MG63 (cell line): ENCODE results near the gene ABLIM3. TPM values are rescaled to one million over a fixed set of nuclear protein-coding genes. Genes with fewer than 3 reads are reported as not detected.

Experiments used
- DNase-seq: peaks from one replicate; pipeline ENCODE4 v3.0.0-alpha.2; 2020
- H3K27me3 ChIP-seq: fragments of 250-450 bp; sonication (Bioruptor Pico); 2 replicates; pipeline ENCODE4 v1.5.1; 2020; ENCODE audit warnings: mild to moderate bottlenecking, moderate library complexity
- H3K36me3 ChIP-seq: fragments of 250-450 bp; sonication (Bioruptor Pico); 2 replicates; pipeline ENCODE4 v1.5.1; 2020; ENCODE audit warnings: mild to moderate bottlenecking, moderate library complexity
- H3K4me3 ChIP-seq: fragments of 250-450 bp; sonication (Bioruptor Pico); 2 replicates; pipeline ENCODE4 v1.5.1; 2020; ENCODE audit warnings: mild to moderate bottlenecking, moderate library complexity
- H3K9me3 ChIP-seq: fragments of 250-450 bp; sonication (Bioruptor Pico); 2 replicates; pipeline ENCODE4 v1.5.1; 2020; ENCODE audit warnings: mild to moderate bottlenecking, moderate library complexity
- total RNA-seq: library from RNA; depleted of rRNA; stranded (reverse); fragments of >200 nt; shearing (Covaris generic); gene quantifications from 2 replicates; pipeline ENCODE4 v1.2.3, GENCODE V29; 2014; ENCODE audit warnings: low replicate concordance

The ABLIM3 gene
- total RNA-seq, 1 experiment from 2014 or later, result 8.6 TPM

- Histone ChIP-seq H3K36me3 (no peaks in the 10 kb centered on the region), H3K4me3 (no peak overlapping the region), H3K27me3 (no peaks in the 10 kb centered on the region), H3K9me3 (no peaks in the 10 kb centered on the region)
- DNase-seq, result peak; percentile 64
Measured at GRCh38 chr5:149128023-149128875, 13.0 kb upstream of the ABLIM3 start.

- H3K27me3 ChIP-seq, result no peaks in the 10 kb centered on the region
Measured at GRCh38 chr5:149129181-149129580, 12.1 kb upstream of the ABLIM3 start.

GRCh38 chr5:149130121-149130914, 11.0 kb upstream of the ABLIM3 start:
- Histone ChIP-seq H3K36me3 (no peaks in the 10 kb centered on the region), H3K27me3 (no peaks in the 10 kb centered on the region), H3K4me3 (no peak overlapping the region), H3K9me3 (no peaks in the 10 kb centered on the region)
- peak; percentile 21 for DNase-seq

More at GRCh38 chr5:149129181-149129580, 12.1 kb upstream of the ABLIM3 start:
- no peaks in the 10 kb centered on the region for H3K36me3 ChIP-seq
- DNase-seq, result no peak
- no peaks in the 10 kb centered on the region for H3K9me3 ChIP-seq
- H3K4me3 ChIP-seq, result no peak overlapping the region

- Histone ChIP-seq H3K27me3 (no peaks in the 10 kb centered on the region), H3K9me3 (no peaks in the 10 kb centered on the region), H3K4me3 (no peak overlapping the region), H3K36me3 (no peaks in the 10 kb centered on the region)
- no peak for DNase-seq
Measured at GRCh38 chr5:149132474-149132873, 8.8 kb upstream of the ABLIM3 start.

- H3K36me3 ChIP-seq, result no peaks in the 10 kb centered on the region
- H3K4me3 ChIP-seq, result no peak overlapping the region
- DNase-seq, result peak; percentile 98
- H3K9me3 ChIP-seq, result no peaks in the 10 kb centered on the region
- no peaks in the 10 kb centered on the region for H3K27me3 ChIP-seq
Measured at GRCh38 chr5:149133795-149134777, 7.2 kb upstream of the ABLIM3 start.

GRCh38 chr5:149134778-149135500, 6.4 kb upstream of the ABLIM3 start:
- no peaks in the 10 kb centered on the region for H3K36me3 ChIP-seq
- no peaks in the 10 kb centered on the region for H3K9me3 ChIP-seq
- no peak for DNase-seq
- H3K4me3 ChIP-seq, result no peak overlapping the region
- H3K27me3 ChIP-seq, result no peaks in the 10 kb centered on the region

- H3K27me3 ChIP-seq, result no peaks in the 10 kb centered on the region
- no peaks in the 10 kb centered on the region for H3K9me3 ChIP-seq
- no peak overlapping the region for H3K4me3 ChIP-seq
- no peaks in the 10 kb centered on the region for H3K36me3 ChIP-seq
- DNase-seq, result peak; percentile 32
Measured at GRCh38 chr5:149135536-149136201, 5.6 kb upstream of the ABLIM3 start.

- Histone ChIP-seq H3K36me3 (peaks cover 3% of the 10 kb centered on the region; the same call in 1 of the 2 replicates), H3K9me3 (no peaks in the 10 kb centered on the region), H3K27me3 (no peaks in the 10 kb centered on the region), H3K4me3 (no peak overlapping the region)
- DNase-seq, result no peak
Measured at GRCh38 chr5:149138182-149138923, 2.9 kb upstream of the ABLIM3 start.

- Histone ChIP-seq H3K36me3 (peaks cover 3% of the 10 kb centered on the region; the same call in 1 of the 2 replicates), H3K27me3 (no peaks in the 10 kb centered on the region), H3K9me3 (no peaks in the 10 kb centered on the region), H3K4me3 (no peak overlapping the region)
- no peak for DNase-seq
Measured at GRCh38 chr5:149140197-149141002, 893 bp upstream of the ABLIM3 start.

- H3K4me3 ChIP-seq, result peak overlapping the region; percentile 78
- no peaks in the 10 kb centered on the region for H3K27me3 ChIP-seq
- H3K9me3 ChIP-seq, result peaks cover 15% of the 10 kb centered on the region
- peak; percentile 32 for DNase-seq
- H3K36me3 ChIP-seq, result peaks cover 3% of the 10 kb centered on the region; the same call in 1 of the 2 replicates
Measured at GRCh38 chr5:149141957-149142851, 911 bp downstream of the ABLIM3 start.

- H3K9me3 ChIP-seq, result peaks cover 18% of the 10 kb centered on the region
- H3K4me3 ChIP-seq, result no peak overlapping the region
- no peaks in the 10 kb centered on the region for H3K27me3 ChIP-seq
- DNase-seq, result peak; percentile 69
- peaks cover 3% of the 10 kb centered on the region; the same call in 1 of the 2 replicates for H3K36me3 ChIP-seq
Measured at GRCh38 chr5:149143470-149143869, 2.2 kb downstream of the ABLIM3 start.

- peaks cover 18% of the 10 kb centered on the region for H3K9me3 ChIP-seq
- H3K27me3 ChIP-seq, result no peaks in the 10 kb centered on the region
- H3K4me3 ChIP-seq, result no peak overlapping the region
- peaks cover 3% of the 10 kb centered on the region; the same call in 1 of the 2 replicates for H3K36me3 ChIP-seq
- DNase-seq, result no peak
Measured at GRCh38 chr5:149144637-149145036, 3.3 kb downstream of the ABLIM3 start.

- Histone ChIP-seq H3K36me3 (peaks cover 3% of the 10 kb centered on the region; the same call in 1 of the 2 replicates), H3K27me3 (no peaks in the 10 kb centered on the region), H3K9me3 (peaks cover 18% of the 10 kb centered on the region), H3K4me3 (no peak overlapping the region)
- DNase-seq, result no peak
Measured at GRCh38 chr5:149145138-149145537, 3.8 kb downstream of the ABLIM3 start.
